Body of pancreas (tissue), 4 donors: Measurements from ENCODE around the gene MUC20. TPM values are rescaled to one million over a fixed set of nuclear protein-coding genes. Genes with fewer than 3 reads are reported as not detected.

ENCODE experiments used
- ATAC-seq: fragments of 150-250 bp; one replicate; pipeline ENCODE4 v1.9.1; 2016
- DNase-seq, 4 donors: peaks; one replicate each; pipeline ENCODE4 v3.0.0-alpha.2; 2019
- H3K27ac ChIP-seq, 4 donors: fragments of 200-600 bp; sonication (generic); 1 replicate in 3 of 4; 2 replicates in 1 of 4; pipeline versions ENCODE4 v1.5.1 to v1.6.1; 2016 to 2019; ENCODE audit warnings: mild to moderate bottlenecking in 1 of 4, mixed read lengths in 1 of 4, moderate library complexity in 1 of 4
- H3K27me3 ChIP-seq, 2 donors: fragments of 200-600 bp; sonication (generic); one replicate each; pipeline ENCODE4 v1.6.0; 2016; ENCODE audit warnings: mild to moderate bottlenecking in 1 of 2
- H3K36me3 ChIP-seq, 2 donors: fragments of 200-600 bp; sonication (generic); replicated peaks in 1 of 2; 2 replicates each; pipeline ENCODE4 v1.5.1; 2016; ENCODE audit warnings: low read depth in 2 of 2; ENCODE audit not compliant: insufficient read depth in 1 of 2
- H3K4me1 ChIP-seq: fragments of 200-600 bp; sonication (generic); one replicate; pipeline ENCODE4 v1.6.0; 2016
- H3K4me3 ChIP-seq, 2 donors: fragments of 200-600 bp; sonication (generic); 1 replicate in 1 of 2; 2 replicates in 1 of 2; pipeline ENCODE4 v1.5.1; 2016 to 2019
- H3K9me3 ChIP-seq, 3 donors: fragments of 200-600 bp; sonication (generic); 1 replicate in 2 of 3; 2 replicates in 1 of 3; pipeline ENCODE4 v1.5.1; 2016
- CTCF ChIP-seq, 7 experiments: fragments of 450-650 bp in 4 of 7; fragments of 200-600 bp in 3 of 7; sonication (generic) in 3 of 7; IDR thresholded peaks; one replicate each; pipeline ENCODE4 v1.5.1; 2016 to 2019; ENCODE audit warnings: antibody characterized with exemption in 7 of 7
- POLR2A ChIP-seq, 3 donors: fragments of 450-650 bp; IDR thresholded peaks; one replicate each; pipeline ENCODE4 v1.6.1; 2016; ENCODE audit warnings: antibody characterized with exemption in 3 of 3, mild to moderate bottlenecking in 2 of 3
- WGBS, 2 donors: methylation state at CpG; one replicate each; pipeline ENCODE4 v1.1.5; 2017; 5-methylcytosine and 5-hydroxymethylcytosine counted together
- intact Hi-C: fragments of 100-400 bp; cut with DNase I; formaldehyde crosslinking; loops from one replicate; pipeline ENCODE4 v1.15.1; 2023
- total RNA-seq, 2 donors: library from RNA; depleted of rRNA; stranded (reverse); fragments of >200 nt; gene quantifications; one replicate each; pipeline ENCODE4 v1.1.0, GENCODE V29; 2016

Gene MUC20
- total RNA-seq, 2 donors from 2014 or later: 11.2 to 21.8 TPM

- H3K4me1 ChIP-seq: no peaks in the 10 kb centered on the region
- no peak overlapping the region for H3K27ac ChIP-seq
- no peak overlapping the region for H3K4me3 ChIP-seq
- DNase-seq: no peak
- no peak for ATAC-seq
- intact Hi-C loops: no loop called here
- H3K9me3 ChIP-seq: no peaks in the 10 kb centered on the region
- WGBS, 2 donors: 59 to 70% methylated on average over 8 to 10 of the region's 10 CpGs
- TF ChIP-seq CTCF (IDR thresholded peaks at IDR 0.05): no peak
- TF ChIP-seq POLR2A (IDR thresholded peaks at IDR 0.05): no peak
- H3K36me3 ChIP-seq: no peaks in the 10 kb centered on the region
- H3K27me3 ChIP-seq: no peaks in the 10 kb centered on the region
Measured at GRCh38 chr3:195761123-195761566, 40.4 kb downstream of the MUC20 start.

GRCh38 chr3:195761567-195762248 lies 40.9 kb downstream of the MUC20 start:
- ATAC-seq (no peak), DNase-seq (no peak)
- Histone ChIP-seq H3K4me1 (no peaks in the 10 kb centered on the region), H3K27me3 (no peaks in the 10 kb centered on the region), H3K4me3 (no peak overlapping the region), H3K36me3 (no peaks in the 10 kb centered on the region), H3K9me3 (no peaks in the 10 kb centered on the region), H3K27ac (no peak overlapping the region)
- WGBS, 2 donors: 12 to 16% methylated on average over 17 to 37 of the region's 52 CpGs
- intact Hi-C loops: no loop called here
- TF ChIP-seq CTCF (IDR thresholded peaks at IDR 0.05) (no peak), POLR2A (IDR thresholded peaks at IDR 0.05) (no peak)

- no peaks in the 10 kb centered on the region for H3K27me3 ChIP-seq
Measured at GRCh38 chr3:195762249-195762585, 41.4 kb downstream of the MUC20 start.

GRCh38 chr3:195762611-195763010 lies 41.8 kb downstream of the MUC20 start:
- H3K27me3 ChIP-seq: no peaks in the 10 kb centered on the region
- no peak overlapping the region for H3K4me3 ChIP-seq
- ATAC-seq (no peak), DNase-seq (no peak)
- H3K27ac ChIP-seq: no peak overlapping the region
- TF ChIP-seq CTCF (IDR thresholded peaks at IDR 0.05): no peak
- no peak for TF ChIP-seq POLR2A (IDR thresholded peaks at IDR 0.05)
- intact Hi-C loops: no loop called here
- no peaks in the 10 kb centered on the region for H3K9me3 ChIP-seq
- 60 to 82% methylated on average over 24 to 30 of the region's 43 CpGs for WGBS, 2 donors
- H3K4me1 ChIP-seq: no peaks in the 10 kb centered on the region
- no peaks in the 10 kb centered on the region for H3K36me3 ChIP-seq

More at GRCh38 chr3:195762249-195762585, 41.4 kb downstream of the MUC20 start:
- ATAC-seq (no peak), DNase-seq (no peak)
- H3K4me3 ChIP-seq: no peak overlapping the region
- intact Hi-C loops: no loop called here
- no peak overlapping the region for H3K27ac ChIP-seq
- no peaks in the 10 kb centered on the region for H3K4me1 ChIP-seq
- H3K36me3 ChIP-seq: no peaks in the 10 kb centered on the region
- TF ChIP-seq CTCF (IDR thresholded peaks at IDR 0.05): no peak
- no peak for TF ChIP-seq POLR2A (IDR thresholded peaks at IDR 0.05)
- no peaks in the 10 kb centered on the region for H3K9me3 ChIP-seq
- WGBS, 2 donors: 65 to 70% methylated on average over 12 to 32 of the region's 36 CpGs
